HepG2 (cell line): ENCODE measurements around the gene TSHZ2. TPM values are rescaled to one million over a fixed set of nuclear protein-coding genes. Genes with fewer than 3 reads are reported as not detected.

Source experiments
- HOXD1 ChIP-seq: sonication (generic); formaldehyde crosslinking; IDR thresholded peaks from 2 replicates; pipeline ENCODE4 v1.5.0; 2020; ENCODE audit warnings: missing genetic modification reagents
- NFE2L2 ChIP-seq: fragments of 150-350 bp; IDR thresholded peaks from 2 replicates; pipeline ENCODE4 v1.6.1; 2014; ENCODE audit warnings: low read length
- POGZ ChIP-seq: sonication (generic); formaldehyde crosslinking; IDR thresholded peaks from 2 replicates; pipeline ENCODE4 v1.4.0; 2020; ENCODE audit warnings: mild to moderate bottlenecking, missing genetic modification reagents
- RXRA ChIP-seq: sonication (generic); formaldehyde crosslinking; IDR thresholded peaks from 2 replicates; pipeline ENCODE4 v1.5.1; 2020; ENCODE audit warnings: missing genetic modification reagents
- polyA plus RNA-seq, 8 experiments: library from polyadenylated mRNA; depleted of rRNA in 3 of 8; stranded (reverse) in 7 of 8; unstranded in 1 of 8; fragments of >200 nt; fragmentation: Illumina TruSeq in 4 of 8; extraction: Trizol in 4 of 8; gene quantifications; 2 replicates each; pipeline versions ENCODE4 v1.2.1 to v1.2.3, GENCODE V29; 2011 to 2016; ENCODE audit warnings: low read depth in 4 of 8, missing spikeins in 1 of 8, mixed read lengths in 1 of 8; ENCODE audit not compliant: insufficient read depth in 1 of 8
- total RNA-seq, 5 experiments: library from RNA; depleted of rRNA; stranded (reverse); fragments of >200 nt; fragmentation: Illumina TruSeq; extraction: Trizol; gene quantifications; 2 replicates each; pipeline ENCODE4 v1.2.3, GENCODE V29; 2016; ENCODE audit warnings: low read depth in 1 of 5
- TF ChIP-seq, protein P1 (sequence below): sonication (generic); formaldehyde crosslinking; IDR thresholded peaks from 2 replicates; pipeline ENCODE4 v1.4.0; 2020; ENCODE audit warnings: mild to moderate bottlenecking, missing genetic modification reagents
- TF ChIP-seq, protein P2 (sequence below): IDR thresholded peaks from 2 replicates; pipeline ENCODE4 v1.6.1; 2018; ENCODE audit warnings: missing genetic modification reagents
- TF ChIP-seq, protein P3 (sequence below): sonication (generic); IDR thresholded peaks from 2 replicates; pipeline ENCODE4 v1.6.1; 2016; ENCODE audit warnings: low read depth, borderline replicate concordance
- TF ChIP-seq, protein P4 (sequence below): sonication (generic); formaldehyde crosslinking; conservative IDR thresholded peaks from 2 replicates; pipeline ENCODE4 v1.4.0; 2020; ENCODE audit warnings: missing genetic modification reagents
- TF ChIP-seq, protein P5 (sequence below): sonication (generic); formaldehyde crosslinking; IDR thresholded peaks from one replicate; pipeline ENCODE4 v1.5.1; 2020; ENCODE audit warnings: mild to moderate bottlenecking, missing genetic modification reagents; ENCODE audit errors: not compliant biosample characterization
- TF ChIP-seq, protein P6 (sequence below): IDR thresholded peaks from 2 replicates; pipeline ENCODE4 v1.6.1; 2016; ENCODE audit warnings: low read depth, borderline replicate concordance

The TSHZ2 gene
- total and polyA plus RNA-seq, 2 of the 13 experiments (the other 11 are each of a cell fraction or from before 2014, with no cell fraction given) = 0.01 TPM; not detected in 1

DNA sequence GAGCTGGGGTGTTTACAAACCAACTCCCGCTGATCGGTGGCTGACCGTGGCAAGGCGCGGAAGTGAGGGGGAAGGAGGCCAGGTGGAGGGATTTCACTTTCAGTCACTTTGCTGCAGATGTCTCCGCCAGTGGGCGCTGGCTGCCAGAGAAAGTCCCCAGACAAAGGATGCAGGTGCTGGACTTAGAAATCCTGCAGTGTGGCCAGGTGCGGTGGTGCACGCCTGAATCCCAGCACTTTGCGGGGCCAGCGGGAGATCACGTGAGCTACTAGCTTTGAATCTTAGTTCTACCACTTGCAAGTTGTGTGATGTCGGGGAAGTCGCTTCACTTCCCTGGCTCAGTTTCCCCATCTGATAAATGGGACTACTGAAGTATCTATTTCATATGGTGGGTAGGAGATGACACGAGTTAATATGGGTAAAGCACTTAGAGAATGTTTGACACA is 441.1 kb downstream of the TSHZ2 start (continued):
- TF ChIP-seq, protein P1, sequence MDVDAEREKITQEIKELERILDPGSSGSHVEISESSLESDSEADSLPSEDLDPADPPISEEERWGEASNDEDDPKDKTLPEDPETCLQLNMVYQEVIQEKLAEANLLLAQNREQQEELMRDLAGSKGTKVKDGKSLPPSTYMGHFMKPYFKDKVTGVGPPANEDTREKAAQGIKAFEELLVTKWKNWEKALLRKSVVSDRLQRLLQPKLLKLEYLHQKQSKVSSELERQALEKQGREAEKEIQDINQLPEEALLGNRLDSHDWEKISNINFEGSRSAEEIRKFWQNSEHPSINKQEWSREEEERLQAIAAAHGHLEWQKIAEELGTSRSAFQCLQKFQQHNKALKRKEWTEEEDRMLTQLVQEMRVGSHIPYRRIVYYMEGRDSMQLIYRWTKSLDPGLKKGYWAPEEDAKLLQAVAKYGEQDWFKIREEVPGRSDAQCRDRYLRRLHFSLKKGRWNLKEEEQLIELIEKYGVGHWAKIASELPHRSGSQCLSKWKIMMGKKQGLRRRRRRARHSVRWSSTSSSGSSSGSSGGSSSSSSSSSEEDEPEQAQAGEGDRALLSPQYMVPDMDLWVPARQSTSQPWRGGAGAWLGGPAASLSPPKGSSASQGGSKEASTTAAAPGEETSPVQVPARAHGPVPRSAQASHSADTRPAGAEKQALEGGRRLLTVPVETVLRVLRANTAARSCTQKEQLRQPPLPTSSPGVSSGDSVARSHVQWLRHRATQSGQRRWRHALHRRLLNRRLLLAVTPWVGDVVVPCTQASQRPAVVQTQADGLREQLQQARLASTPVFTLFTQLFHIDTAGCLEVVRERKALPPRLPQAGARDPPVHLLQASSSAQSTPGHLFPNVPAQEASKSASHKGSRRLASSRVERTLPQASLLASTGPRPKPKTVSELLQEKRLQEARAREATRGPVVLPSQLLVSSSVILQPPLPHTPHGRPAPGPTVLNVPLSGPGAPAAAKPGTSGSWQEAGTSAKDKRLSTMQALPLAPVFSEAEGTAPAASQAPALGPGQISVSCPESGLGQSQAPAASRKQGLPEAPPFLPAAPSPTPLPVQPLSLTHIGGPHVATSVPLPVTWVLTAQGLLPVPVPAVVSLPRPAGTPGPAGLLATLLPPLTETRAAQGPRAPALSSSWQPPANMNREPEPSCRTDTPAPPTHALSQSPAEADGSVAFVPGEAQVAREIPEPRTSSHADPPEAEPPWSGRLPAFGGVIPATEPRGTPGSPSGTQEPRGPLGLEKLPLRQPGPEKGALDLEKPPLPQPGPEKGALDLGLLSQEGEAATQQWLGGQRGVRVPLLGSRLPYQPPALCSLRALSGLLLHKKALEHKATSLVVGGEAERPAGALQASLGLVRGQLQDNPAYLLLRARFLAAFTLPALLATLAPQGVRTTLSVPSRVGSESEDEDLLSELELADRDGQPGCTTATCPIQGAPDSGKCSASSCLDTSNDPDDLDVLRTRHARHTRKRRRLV (CRISPR knock-in tag) = no peak
- TF ChIP-seq, protein P2, sequence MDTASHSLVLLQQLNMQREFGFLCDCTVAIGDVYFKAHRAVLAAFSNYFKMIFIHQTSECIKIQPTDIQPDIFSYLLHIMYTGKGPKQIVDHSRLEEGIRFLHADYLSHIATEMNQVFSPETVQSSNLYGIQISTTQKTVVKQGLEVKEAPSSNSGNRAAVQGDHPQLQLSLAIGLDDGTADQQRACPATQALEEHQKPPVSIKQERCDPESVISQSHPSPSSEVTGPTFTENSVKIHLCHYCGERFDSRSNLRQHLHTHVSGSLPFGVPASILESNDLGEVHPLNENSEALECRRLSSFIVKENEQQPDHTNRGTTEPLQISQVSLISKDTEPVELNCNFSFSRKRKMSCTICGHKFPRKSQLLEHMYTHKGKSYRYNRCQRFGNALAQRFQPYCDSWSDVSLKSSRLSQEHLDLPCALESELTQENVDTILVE = peak; percentile 86
- TF ChIP-seq, protein P3, sequence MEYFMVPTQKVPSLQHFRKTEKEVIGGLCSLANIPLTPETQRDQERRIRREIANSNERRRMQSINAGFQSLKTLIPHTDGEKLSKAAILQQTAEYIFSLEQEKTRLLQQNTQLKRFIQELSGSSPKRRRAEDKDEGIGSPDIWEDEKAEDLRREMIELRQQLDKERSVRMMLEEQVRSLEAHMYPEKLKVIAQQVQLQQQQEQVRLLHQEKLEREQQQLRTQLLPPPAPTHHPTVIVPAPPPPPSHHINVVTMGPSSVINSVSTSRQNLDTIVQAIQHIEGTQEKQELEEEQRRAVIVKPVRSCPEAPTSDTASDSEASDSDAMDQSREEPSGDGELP = peak; percentile 28; the same call in 1 of the 2 replicates
- TF ChIP-seq, protein P4, sequence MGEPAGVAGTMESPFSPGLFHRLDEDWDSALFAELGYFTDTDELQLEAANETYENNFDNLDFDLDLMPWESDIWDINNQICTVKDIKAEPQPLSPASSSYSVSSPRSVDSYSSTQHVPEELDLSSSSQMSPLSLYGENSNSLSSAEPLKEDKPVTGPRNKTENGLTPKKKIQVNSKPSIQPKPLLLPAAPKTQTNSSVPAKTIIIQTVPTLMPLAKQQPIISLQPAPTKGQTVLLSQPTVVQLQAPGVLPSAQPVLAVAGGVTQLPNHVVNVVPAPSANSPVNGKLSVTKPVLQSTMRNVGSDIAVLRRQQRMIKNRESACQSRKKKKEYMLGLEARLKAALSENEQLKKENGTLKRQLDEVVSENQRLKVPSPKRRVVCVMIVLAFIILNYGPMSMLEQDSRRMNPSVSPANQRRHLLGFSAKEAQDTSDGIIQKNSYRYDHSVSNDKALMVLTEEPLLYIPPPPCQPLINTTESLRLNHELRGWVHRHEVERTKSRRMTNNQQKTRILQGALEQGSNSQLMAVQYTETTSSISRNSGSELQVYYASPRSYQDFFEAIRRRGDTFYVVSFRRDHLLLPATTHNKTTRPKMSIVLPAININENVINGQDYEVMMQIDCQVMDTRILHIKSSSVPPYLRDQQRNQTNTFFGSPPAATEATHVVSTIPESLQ (CRISPR knock-in tag) = no peak
- TF ChIP-seq POGZ (CRISPR knock-in tag) (no peak), HOXD1 (CRISPR knock-in tag) (no peak), RXRA (CRISPR knock-in tag) (peak; percentile 18; the same call in 1 of the 2 replicates), NFE2L2 (peak; percentile 24; the same call in 1 of the 2 replicates)
- TF ChIP-seq, protein P5, sequence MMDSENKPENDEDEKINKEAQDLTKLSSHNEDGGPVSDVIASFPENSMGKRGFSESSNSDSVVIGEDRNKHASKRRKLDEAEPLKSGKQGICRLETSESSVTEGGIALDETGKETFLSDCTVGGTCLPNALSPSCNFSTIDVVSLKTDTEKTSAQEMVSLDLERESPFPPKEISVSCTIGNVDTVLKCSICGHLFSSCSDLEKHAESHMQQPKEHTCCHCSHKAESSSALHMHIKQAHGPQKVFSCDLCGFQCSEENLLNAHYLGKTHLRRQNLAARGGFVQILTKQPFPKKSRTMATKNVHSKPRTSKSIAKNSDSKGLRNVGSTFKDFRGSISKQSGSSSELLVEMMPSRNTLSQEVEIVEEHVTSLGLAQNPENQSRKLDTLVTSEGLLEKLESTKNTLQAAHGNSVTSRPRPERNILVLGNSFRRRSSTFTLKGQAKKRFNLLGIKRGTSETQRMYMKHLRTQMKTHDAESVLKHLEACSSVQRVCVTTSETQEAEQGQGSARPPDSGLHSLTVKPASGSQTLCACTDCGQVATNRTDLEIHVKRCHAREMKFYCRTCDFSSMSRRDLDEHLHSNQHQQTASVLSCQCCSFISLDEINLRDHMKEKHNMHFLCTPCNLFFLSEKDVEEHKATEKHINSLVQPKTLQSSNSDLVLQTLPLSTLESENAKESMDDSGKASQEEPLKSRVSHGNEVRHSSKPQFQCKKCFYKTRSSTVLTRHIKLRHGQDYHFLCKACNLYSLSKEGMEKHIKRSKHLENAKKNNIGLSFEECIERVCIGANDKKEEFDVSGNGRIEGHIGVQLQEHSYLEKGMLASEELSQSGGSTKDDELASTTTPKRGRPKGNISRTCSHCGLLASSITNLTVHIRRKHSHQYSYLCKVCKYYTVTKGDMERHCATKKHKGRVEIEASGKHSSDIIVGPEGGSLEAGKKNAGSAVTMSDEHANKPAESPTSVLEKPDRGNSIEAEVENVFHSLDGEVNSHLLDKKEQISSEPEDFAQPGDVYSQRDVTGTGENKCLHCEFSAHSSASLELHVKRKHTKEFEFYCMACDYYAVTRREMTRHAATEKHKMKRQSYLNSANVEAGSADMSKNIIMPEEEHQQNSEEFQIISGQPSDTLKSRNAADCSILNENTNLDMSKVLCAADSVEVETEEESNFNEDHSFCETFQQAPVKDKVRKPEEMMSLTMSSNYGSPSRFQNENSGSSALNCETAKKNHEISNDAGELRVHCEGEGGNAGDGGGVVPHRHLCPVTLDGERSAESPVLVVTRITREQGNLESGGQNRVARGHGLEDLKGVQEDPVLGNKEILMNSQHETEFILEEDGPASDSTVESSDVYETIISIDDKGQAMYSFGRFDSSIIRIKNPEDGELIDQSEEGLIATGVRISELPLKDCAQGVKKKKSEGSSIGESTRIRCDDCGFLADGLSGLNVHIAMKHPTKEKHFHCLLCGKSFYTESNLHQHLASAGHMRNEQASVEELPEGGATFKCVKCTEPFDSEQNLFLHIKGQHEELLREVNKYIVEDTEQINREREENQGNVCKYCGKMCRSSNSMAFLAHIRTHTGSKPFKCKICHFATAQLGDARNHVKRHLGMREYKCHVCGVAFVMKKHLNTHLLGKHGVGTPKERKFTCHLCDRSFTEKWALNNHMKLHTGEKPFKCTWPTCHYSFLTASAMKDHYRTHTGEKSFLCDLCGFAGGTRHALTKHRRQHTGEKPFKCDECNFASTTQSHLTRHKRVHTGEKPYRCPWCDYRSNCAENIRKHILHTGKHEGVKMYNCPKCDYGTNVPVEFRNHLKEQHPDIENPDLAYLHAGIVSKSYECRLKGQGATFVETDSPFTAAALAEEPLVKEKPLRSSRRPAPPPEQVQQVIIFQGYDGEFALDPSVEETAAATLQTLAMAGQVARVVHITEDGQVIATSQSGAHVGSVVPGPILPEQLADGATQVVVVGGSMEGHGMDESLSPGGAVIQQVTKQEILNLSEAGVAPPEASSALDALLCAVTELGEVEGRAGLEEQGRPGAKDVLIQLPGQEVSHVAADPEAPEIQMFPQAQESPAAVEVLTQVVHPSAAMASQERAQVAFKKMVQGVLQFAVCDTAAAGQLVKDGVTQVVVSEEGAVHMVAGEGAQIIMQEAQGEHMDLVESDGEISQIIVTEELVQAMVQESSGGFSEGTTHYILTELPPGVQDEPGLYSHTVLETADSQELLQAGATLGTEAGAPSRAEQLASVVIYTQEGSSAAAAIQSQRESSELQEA (CRISPR knock-in tag) = no peak
- TF ChIP-seq, protein P6, sequence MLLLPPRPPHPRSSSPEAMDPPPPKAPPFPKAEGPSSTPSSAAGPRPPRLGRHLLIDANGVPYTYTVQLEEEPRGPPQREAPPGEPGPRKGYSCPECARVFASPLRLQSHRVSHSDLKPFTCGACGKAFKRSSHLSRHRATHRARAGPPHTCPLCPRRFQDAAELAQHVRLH (CRISPR knock-in tag) = peak; percentile 75; the same call in 1 of the 2 replicates
